Measurements from ENCODE around the gene WDR12.
"Not testable (repeated sequence)": the region's sequence is repeated elsewhere in the genome, so short reads cannot be mapped to it uniquely, and the experiment has no call there.

- TF ChIP-seq, protein P1, sequence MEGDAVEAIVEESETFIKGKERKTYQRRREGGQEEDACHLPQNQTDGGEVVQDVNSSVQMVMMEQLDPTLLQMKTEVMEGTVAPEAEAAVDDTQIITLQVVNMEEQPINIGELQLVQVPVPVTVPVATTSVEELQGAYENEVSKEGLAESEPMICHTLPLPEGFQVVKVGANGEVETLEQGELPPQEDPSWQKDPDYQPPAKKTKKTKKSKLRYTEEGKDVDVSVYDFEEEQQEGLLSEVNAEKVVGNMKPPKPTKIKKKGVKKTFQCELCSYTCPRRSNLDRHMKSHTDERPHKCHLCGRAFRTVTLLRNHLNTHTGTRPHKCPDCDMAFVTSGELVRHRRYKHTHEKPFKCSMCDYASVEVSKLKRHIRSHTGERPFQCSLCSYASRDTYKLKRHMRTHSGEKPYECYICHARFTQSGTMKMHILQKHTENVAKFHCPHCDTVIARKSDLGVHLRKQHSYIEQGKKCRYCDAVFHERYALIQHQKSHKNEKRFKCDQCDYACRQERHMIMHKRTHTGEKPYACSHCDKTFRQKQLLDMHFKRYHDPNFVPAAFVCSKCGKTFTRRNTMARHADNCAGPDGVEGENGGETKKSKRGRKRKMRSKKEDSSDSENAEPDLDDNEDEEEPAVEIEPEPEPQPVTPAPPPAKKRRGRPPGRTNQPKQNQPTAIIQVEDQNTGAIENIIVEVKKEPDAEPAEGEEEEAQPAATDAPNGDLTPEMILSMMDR (IDR thresholded peaks at IDR 0.05; ENCODE audit: low read length): not testable (repeated sequence)
- not testable (repeated sequence) for TF ChIP-seq EZH2 (optimal IDR thresholded peaks at IDR 0.05; ENCODE audit: low read depth, low read length)
These were observed 1.2 kb downstream of the WDR12 start for GRCh38 chr2:202910250-202910649.
